Measurements from ENCODE around the gene CENPP.

GRCh38 chr9:92516521-92516920, 190.8 kb downstream of the CENPP start:
- TF ChIP-seq, protein P1, sequence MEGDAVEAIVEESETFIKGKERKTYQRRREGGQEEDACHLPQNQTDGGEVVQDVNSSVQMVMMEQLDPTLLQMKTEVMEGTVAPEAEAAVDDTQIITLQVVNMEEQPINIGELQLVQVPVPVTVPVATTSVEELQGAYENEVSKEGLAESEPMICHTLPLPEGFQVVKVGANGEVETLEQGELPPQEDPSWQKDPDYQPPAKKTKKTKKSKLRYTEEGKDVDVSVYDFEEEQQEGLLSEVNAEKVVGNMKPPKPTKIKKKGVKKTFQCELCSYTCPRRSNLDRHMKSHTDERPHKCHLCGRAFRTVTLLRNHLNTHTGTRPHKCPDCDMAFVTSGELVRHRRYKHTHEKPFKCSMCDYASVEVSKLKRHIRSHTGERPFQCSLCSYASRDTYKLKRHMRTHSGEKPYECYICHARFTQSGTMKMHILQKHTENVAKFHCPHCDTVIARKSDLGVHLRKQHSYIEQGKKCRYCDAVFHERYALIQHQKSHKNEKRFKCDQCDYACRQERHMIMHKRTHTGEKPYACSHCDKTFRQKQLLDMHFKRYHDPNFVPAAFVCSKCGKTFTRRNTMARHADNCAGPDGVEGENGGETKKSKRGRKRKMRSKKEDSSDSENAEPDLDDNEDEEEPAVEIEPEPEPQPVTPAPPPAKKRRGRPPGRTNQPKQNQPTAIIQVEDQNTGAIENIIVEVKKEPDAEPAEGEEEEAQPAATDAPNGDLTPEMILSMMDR (IDR thresholded peaks at IDR 0.05) = no peak
- no peak for TF ChIP-seq POLR2AphosphoS5 (IDR thresholded peaks at IDR 0.05; ENCODE audit: insufficient read depth in 1 of 2, low read depth in 1 of 2)

Measured in vagina (tissue), 2 donors.